Epithelial cell of esophagus (primary cell): ENCODE data around the gene SPACA9.
A peak's percentile ranks its signal among the peaks of the same experiment; 100 is the strongest.

Source experiments
- DNase-seq: peaks from one replicate; pipeline ENCODE4 v3.0.0; 2010; ENCODE audit warnings: low read depth
- H3K4me3 ChIP-seq: 2 replicates; pipeline ENCODE4 v1.5.1; 2011; ENCODE audit warnings: mild to moderate bottlenecking, low read length, control low read depth
- TF ChIP-seq, protein P1 (sequence below): IDR thresholded peaks from 2 replicates; pipeline ENCODE4 v1.5.1; 2011; ENCODE audit warnings: low read depth, mild to moderate bottlenecking, low read length, control low read depth, inconsistent platforms; ENCODE audit not compliant: insufficient read depth; ENCODE audit errors: missing control alignments

The SPACA9 gene

DNA sequence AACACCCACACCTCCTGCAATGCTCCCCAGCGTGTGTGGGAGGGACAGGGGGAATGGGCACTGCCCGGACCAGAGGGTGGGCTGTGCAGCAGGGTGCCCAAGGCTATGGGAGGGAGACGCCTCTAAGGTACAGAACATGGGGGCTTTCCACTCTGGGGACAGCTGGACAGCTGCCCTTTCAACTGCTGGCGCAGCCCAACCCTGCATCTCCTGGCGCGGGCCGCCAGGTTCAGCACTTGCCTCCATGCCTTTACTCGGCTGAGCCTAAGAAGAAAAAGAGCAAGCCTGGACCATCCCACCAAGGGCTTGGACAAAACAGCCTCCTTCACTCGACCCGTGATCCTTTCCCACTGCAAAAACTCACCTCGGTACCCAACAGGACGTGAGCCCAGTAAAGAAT is 15.6 kb upstream of the SPACA9 start:
- no peak overlapping the region for H3K4me3 ChIP-seq
- DNase-seq = no peak
- TF ChIP-seq, protein P1, sequence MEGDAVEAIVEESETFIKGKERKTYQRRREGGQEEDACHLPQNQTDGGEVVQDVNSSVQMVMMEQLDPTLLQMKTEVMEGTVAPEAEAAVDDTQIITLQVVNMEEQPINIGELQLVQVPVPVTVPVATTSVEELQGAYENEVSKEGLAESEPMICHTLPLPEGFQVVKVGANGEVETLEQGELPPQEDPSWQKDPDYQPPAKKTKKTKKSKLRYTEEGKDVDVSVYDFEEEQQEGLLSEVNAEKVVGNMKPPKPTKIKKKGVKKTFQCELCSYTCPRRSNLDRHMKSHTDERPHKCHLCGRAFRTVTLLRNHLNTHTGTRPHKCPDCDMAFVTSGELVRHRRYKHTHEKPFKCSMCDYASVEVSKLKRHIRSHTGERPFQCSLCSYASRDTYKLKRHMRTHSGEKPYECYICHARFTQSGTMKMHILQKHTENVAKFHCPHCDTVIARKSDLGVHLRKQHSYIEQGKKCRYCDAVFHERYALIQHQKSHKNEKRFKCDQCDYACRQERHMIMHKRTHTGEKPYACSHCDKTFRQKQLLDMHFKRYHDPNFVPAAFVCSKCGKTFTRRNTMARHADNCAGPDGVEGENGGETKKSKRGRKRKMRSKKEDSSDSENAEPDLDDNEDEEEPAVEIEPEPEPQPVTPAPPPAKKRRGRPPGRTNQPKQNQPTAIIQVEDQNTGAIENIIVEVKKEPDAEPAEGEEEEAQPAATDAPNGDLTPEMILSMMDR = no peak

DNA sequence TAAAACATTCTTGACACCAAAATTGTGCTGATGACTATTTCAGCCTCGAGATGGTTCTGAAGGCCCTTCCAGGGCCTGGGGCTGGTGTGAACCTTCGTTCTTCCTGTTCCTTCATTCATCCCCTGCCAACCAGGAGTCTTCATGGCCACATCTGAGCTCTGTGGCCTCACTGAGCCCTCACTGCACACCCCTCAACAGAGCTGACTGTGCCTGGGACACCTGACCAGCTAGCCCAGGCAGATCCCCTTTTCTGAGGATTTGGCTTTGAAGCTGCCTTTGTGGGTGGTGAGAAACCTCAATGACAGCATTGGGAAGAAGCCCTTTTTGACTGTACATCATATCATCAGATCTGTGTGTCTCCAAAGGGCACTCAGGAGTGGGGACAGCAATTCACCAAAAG is 14.4 kb upstream of the SPACA9 start:
- no peak overlapping the region for H3K4me3 ChIP-seq
- TF ChIP-seq, protein P1 = no peak
- DNase-seq = no peak

GRCh38 chr9:132864691-132865090 is 14.0 kb upstream of the SPACA9 start:
- TF ChIP-seq, protein P1 = no peak
- H3K4me3 ChIP-seq = no peak overlapping the region
- DNase-seq = peak; percentile 65

- DNase-seq = no peak
- TF ChIP-seq, protein P1 = no peak
- no peak overlapping the region for H3K4me3 ChIP-seq
Measured at GRCh38 chr9:132866898-132867297, 11.8 kb upstream of the SPACA9 start.

GRCh38 chr9:132869266-132869665 is 9.4 kb upstream of the SPACA9 start:
- H3K4me3 ChIP-seq = no peak overlapping the region
- TF ChIP-seq, protein P1 = no peak
- DNase-seq = no peak

DNA sequence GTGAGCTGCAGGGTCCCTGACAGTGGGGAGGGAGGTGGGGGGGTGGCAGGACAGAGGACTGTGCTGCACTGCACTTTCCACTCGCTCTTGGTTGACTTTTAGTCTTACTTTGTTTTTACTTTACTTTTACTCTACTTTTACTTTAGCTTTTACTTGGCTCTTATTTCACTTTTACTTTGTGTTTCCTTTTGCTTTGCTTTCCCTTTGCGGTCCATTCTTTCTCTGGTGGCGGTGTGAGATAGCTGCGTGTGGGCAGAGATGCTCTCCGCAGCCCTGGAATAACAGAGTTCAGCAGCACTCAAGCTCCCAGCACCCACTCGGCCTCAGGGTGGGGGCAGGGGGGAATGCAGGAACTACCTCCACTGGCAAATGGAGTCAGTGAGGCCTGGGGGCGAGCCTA is 5.3 kb upstream of the SPACA9 start:
- H3K4me3 ChIP-seq = no peak overlapping the region
- TF ChIP-seq, protein P1 = no peak
- no peak for DNase-seq

- no peak for DNase-seq
- H3K4me3 ChIP-seq = no peak overlapping the region
- TF ChIP-seq, protein P1 = no peak
Measured at GRCh38 chr9:132875159-132875558, 3.5 kb upstream of the SPACA9 start.
